A549 (cell line): ENCODE results near the gene S100A9. TPM values are rescaled to one million over a fixed set of nuclear protein-coding genes. Genes with fewer than 3 reads are reported as not detected.

ENCODE experiments used
- ATAC-seq, 2 experiments: fragments of 200-7000 bp in 1 of 2; fragments of >200 bp in 1 of 2; cut with Nextera tagmentation in 1 of 2; cut with Tn5 transposase in 1 of 2; 3 replicates each; pipeline versions ENCODE4 v1.8.0 to v1.9.1; 2018 to 2020; ENCODE audit warnings: mild to moderate bottlenecking in 1 of 2, moderate library complexity in 1 of 2
- CTCF ChIA-PET: fragments of 300-600 bp; sonication (Branson Sonifier 250); formaldehyde crosslinking; extraction: SDS; loops from one replicate; lab custom pipeline; 2021; ENCODE audit warnings: antibody characterized with exemption, inconsistent platforms; lab: Yijun Ruan, JAX
- POLR2A ChIA-PET: fragments of 350-600 bp; formaldehyde crosslinking; extraction: SDS; loops from one replicate; lab custom pipeline; 2021; ENCODE audit warnings: antibody characterized with exemption, inconsistent platforms; lab: Yijun Ruan, JAX
- DNase-seq, 2 experiments: peaks; one replicate each; pipeline versions ENCODE4 v3.0.0 to v3.0.0-alpha.2; 2011 to 2016; ENCODE audit warnings: low read depth in 1 of 2, low spot score in 1 of 2
- FAIRE-seq: peaks from 2 replicates; lab custom pipeline; 2011; peaks lifted over from hg19 to GRCh38; lab: Jason Lieb, UNC
- H3K27ac ChIP-seq, 2 experiments: fragments of >200 bp; sonication (Bioruptor Twin); formaldehyde crosslinking; 3 replicates each; pipeline ENCODE4 v1.5.1; 2016 to 2017
- H3K4me1 ChIP-seq: fragments of >200 bp; sonication (Bioruptor Twin); formaldehyde crosslinking; 3 replicates; pipeline ENCODE4 v1.6.1; 2016
- H3K4me2 ChIP-seq: fragments of >200 bp; sonication (Bioruptor Twin); formaldehyde crosslinking; 3 replicates; pipeline ENCODE4 v1.6.1; 2016
- H3K4me3 ChIP-seq: fragments of >200 bp; sonication (Bioruptor Twin); formaldehyde crosslinking; 3 replicates; pipeline ENCODE4 v1.5.1; 2016
- H3K9me3 ChIP-seq: fragments of >200 bp; sonication (Bioruptor Twin); formaldehyde crosslinking; 3 replicates; pipeline ENCODE4 v1.6.1; 2016
- CTCF ChIP-seq: fragments of >200 bp; sonication (Bioruptor Twin); formaldehyde crosslinking; IDR thresholded peaks from 3 replicates; pipeline ENCODE4 v1.5.1; 2016
- EHMT2 ChIP-seq: fragments of 200-600 bp; sonication (generic); IDR thresholded peaks from 2 replicates; pipeline ENCODE4 v1.6.1; 2016; ENCODE audit warnings: antibody characterized with exemption, low read depth, mild to moderate bottlenecking, moderate library complexity
- HES2 ChIP-seq: fragments of >200 bp; sonication (Bioruptor Twin); formaldehyde crosslinking; IDR thresholded peaks from 2 replicates; pipeline ENCODE4 v1.6.1; 2016
- HMGXB4 ChIP-seq: fragments of 250-450 bp; sonication (Bioruptor Pico); IDR thresholded peaks from 2 replicates; pipeline ENCODE4 v1.5.0; 2021; ENCODE audit warnings: mild to moderate bottlenecking, moderate library complexity, borderline replicate concordance
- HOXB5 ChIP-seq: fragments of 250-450 bp; sonication (Bioruptor Pico); IDR thresholded peaks from 2 replicates; pipeline ENCODE4 v1.5.0; 2020; ENCODE audit warnings: mild to moderate bottlenecking, moderate library complexity
- MAFK ChIP-seq: fragments of 450-650 bp; IDR thresholded peaks from 2 replicates; pipeline ENCODE4 v1.6.1; 2014; ENCODE audit not compliant: partially characterized antibody
- NPAS2 ChIP-seq: fragments of 250-450 bp; sonication (Bioruptor Pico); IDR thresholded peaks from 2 replicates; pipeline ENCODE4 v1.8.0; 2022; ENCODE audit warnings: mild to moderate bottlenecking, moderate library complexity, borderline replicate concordance
- NR3C1 ChIP-seq: fragments of >200 bp; sonication (Bioruptor Twin); formaldehyde crosslinking; IDR thresholded peaks from 3 replicates; pipeline ENCODE4 v1.6.1; 2017
- POLR2A ChIP-seq: IDR thresholded peaks from 2 replicates; pipeline ENCODE4 v1.6.1; 2012; ENCODE audit warnings: mild to moderate bottlenecking, low read length
- POLR2AphosphoS2 ChIP-seq: conservative IDR thresholded peaks from 2 replicates; pipeline ENCODE4 v1.6.1; 2012; ENCODE audit warnings: low read length, improper control_type of control experiment, inconsistent platforms
- RAD21 ChIP-seq, 2 experiments: fragments of >200 bp in 1 of 2; sonication (Bioruptor Twin) in 1 of 2; formaldehyde crosslinking in 1 of 2; IDR thresholded peaks in 1 of 2; conservative IDR thresholded peaks in 1 of 2; 2 replicates in 1 of 2; 3 replicates in 1 of 2; pipeline ENCODE4 v1.6.1; 2012 to 2018; ENCODE audit warnings: inconsistent platforms in 1 of 2
- USF2 ChIP-seq: fragments of 450-650 bp; IDR thresholded peaks from 2 replicates; pipeline ENCODE4 v1.6.1; 2014; ENCODE audit warnings: antibody characterized with exemption
- WGBS: methylation state at CpG from one replicate; pipeline ENCODE4 v1.1.6; 2017; ENCODE audit errors: missing lambda C conversion rate; 5-methylcytosine and 5-hydroxymethylcytosine counted together
- polyA plus RNA-seq, 4 experiments: library from polyadenylated mRNA; depleted of rRNA in 3 of 4; stranded (reverse); fragments of >200 nt; fragmentation: RNase III in 1 of 4; extraction: RNeasy Plus Mini Kit Qiagen cat#74134 plus additional on column Dnase treatment in 1 of 4; gene quantifications; 2 replicates in 3 of 4; 3 replicates in 1 of 4; pipeline ENCODE4 v1.2.3, GENCODE V29; 2011 to 2017
- TF ChIP-seq, protein P1 (sequence below): IDR thresholded peaks from 2 replicates; pipeline ENCODE4 v1.6.1; 2012; ENCODE audit warnings: low read depth, borderline replicate concordance
- TF ChIP-seq, protein P2 (sequence below): fragments of 250-450 bp; sonication (Bioruptor Pico); IDR thresholded peaks from 2 replicates; pipeline ENCODE4 v1.5.0; 2020; ENCODE audit warnings: low read depth, mild to moderate bottlenecking, moderate library complexity

Gene S100A9
- polyA plus RNA-seq, 2 of the 4 experiments (the other 2 are of a cell fraction): 0.90 to 3.1 TPM

GRCh38 chr1:153362187-153362775, 4.6 kb downstream of the S100A9 start (continued):
- no peak for TF ChIP-seq CTCF
- TF ChIP-seq HMGXB4: no peak
- no peak for TF ChIP-seq HES2
- TF ChIP-seq NPAS2 (CRISPR knock-in tag): no peak
- no peak for TF ChIP-seq MAFK

DNA sequence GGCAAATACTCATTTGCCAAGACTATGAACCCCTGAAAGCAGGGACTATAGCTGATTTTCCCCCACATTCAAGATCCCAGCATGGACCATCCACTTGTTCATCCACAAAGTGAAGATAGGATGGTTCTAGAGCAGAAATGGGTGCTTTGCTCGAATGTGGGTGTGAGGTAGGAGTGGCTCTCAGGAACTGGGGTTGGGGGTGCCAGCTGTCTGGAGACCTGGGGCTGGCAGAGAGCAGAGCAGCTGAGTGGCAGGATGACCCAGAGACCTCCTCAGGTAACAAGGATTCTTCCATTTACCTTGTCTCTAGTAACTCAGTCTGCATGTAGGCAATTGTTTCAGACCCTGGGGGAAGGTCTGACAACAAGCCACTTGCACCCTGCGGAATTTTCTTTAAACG, 6.0 kb downstream of the S100A9 start:
- H3K4me2 ChIP-seq: no peak overlapping the region
- FAIRE-seq: no peak

DNA sequence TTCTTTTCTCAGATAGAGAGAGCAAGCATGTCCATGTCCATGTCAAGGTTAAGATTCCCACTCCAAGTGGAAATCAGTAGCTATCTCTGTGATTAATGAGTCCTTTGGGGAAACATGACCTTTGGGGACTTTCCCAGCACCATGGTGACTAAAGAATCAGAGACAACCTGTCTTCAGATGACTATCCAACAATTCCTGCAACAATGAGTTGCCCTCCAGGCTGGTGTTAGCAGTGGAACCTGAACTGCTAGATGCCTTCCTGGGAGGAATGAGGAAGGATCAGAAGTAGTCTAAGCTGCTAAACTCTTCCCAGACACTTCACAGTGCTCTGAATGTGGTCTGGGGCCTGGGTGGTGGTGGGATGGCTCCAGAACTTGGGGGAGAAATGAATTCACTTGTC, 6.5 kb downstream of the S100A9 start:
- H3K4me1 ChIP-seq: no peaks in the 10 kb centered on the region
- no peaks in the 10 kb centered on the region for H3K9me3 ChIP-seq
- FAIRE-seq (no peak), ATAC-seq (no peak), DNase-seq (no peak)
- H3K27ac ChIP-seq: no peak overlapping the region
- ChIA-PET POLR2A (no interaction called here), CTCF (interaction anchor here (1.1 to 7.7 kb wide), 6 partner anchors 9 to 146 kb away, joined by 4 to 70 read pairs (median 10); no protein-coding TSS in a partner anchor)
- TF ChIP-seq EHMT2 (no peak), RAD21 (conservative IDR thresholded peaks at IDR 0.05 in 1 of 2, IDR thresholded peaks at IDR 0.05 in 1 of 2) (no peak), USF2 (no peak), POLR2A (no peak), POLR2AphosphoS2 (no peak), HOXB5 (CRISPR knock-in tag) (no peak)
- H3K4me3 ChIP-seq: no peak overlapping the region
- H3K4me2 ChIP-seq: no peak overlapping the region

More for the DNA sequence above, 6.0 kb downstream of the S100A9 start:
- H3K4me1 ChIP-seq: no peaks in the 10 kb centered on the region
- 11% methylated on average over 3 of the region's 3 CpGs for WGBS
- no peak overlapping the region for H3K4me3 ChIP-seq
- no peak for TF ChIP-seq NR3C1
- TF ChIP-seq MAFK: no peak
- TF ChIP-seq, protein P1, sequence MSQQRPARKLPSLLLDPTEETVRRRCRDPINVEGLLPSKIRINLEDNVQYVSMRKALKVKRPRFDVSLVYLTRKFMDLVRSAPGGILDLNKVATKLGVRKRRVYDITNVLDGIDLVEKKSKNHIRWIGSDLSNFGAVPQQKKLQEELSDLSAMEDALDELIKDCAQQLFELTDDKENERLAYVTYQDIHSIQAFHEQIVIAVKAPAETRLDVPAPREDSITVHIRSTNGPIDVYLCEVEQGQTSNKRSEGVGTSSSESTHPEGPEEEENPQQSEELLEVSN: no peak
- TF ChIP-seq HES2: no peak
- TF ChIP-seq, protein P2, sequence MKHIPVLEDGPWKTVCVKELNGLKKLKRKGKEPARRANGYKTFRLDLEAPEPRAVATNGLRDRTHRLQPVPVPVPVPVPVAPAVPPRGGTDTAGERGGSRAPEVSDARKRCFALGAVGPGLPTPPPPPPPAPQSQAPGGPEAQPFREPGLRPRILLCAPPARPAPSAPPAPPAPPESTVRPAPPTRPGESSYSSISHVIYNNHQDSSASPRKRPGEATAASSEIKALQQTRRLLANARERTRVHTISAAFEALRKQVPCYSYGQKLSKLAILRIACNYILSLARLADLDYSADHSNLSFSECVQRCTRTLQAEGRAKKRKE (CRISPR knock-in tag): no peak
- H3K9me3 ChIP-seq: no peaks in the 10 kb centered on the region
- no peak overlapping the region for H3K27ac ChIP-seq
- ChIA-PET CTCF (interaction anchor here (1.5 to 7.7 kb wide), 5 partner anchors 8 to 140 kb away, joined by 4 to 70 read pairs (median 16); no protein-coding TSS in a partner anchor), POLR2A (no interaction called here)
- no peak for DNase-seq
- ATAC-seq: no peak
